ENCODE results near the gene HSPA12A. TPM values are rescaled to one million over a fixed set of nuclear protein-coding genes. Genes with fewer than 3 reads are reported as not detected.

HSPA12A gene
- total RNA-seq, 8 experiments from 2014 or later = 25.6 to 71.2 (median 33.0) TPM

- 50 to 100% (median 96%) methylated on average over 1 to 4 of the region's 9 CpGs; no CpG with 5 or more reads in 5 of the 10 experiments for WGBS, 10 experiments
- peaks cover 5 to 11% of the 10 kb centered on the region in 2 donors for H3K4me1 ChIP-seq (replicated peaks in 1 of 2)
- H3K27ac ChIP-seq = no peak overlapping the region
- H3K4me3 ChIP-seq = no peak overlapping the region
- in situ Hi-C loops (cut with MboI; ENCODE audit: low pct_unique_long_range_greater_than_20kb in 2 of 9, low sequenced_read_pairs in 9 of 9, unreplicated experiment in 9 of 9) = no loop called here
- no peak for ATAC-seq (replicated peaks in 6 of 8)
These were observed 40.2 kb downstream of the HSPA12A start for GRCh38 chr10:116702165-116702564.

- no peak for ATAC-seq (replicated peaks in 6 of 8)
- Histone ChIP-seq H3K4me1 (replicated peaks in 1 of 2) (peaks cover 0 to under 1% of the 10 kb centered on the region in 2 donors), H3K4me3 (no peak overlapping the region), H3K27ac (no peak overlapping the region)
- WGBS, 10 experiments = 50 to 96% (median 80%) methylated on average over 1 to 5 of the region's 5 CpGs; no CpG with 5 or more reads in 1 of the 10 experiments
- in situ Hi-C loops (cut with MboI; ENCODE audit: low pct_unique_long_range_greater_than_20kb in 2 of 9, low sequenced_read_pairs in 9 of 9, unreplicated experiment in 9 of 9) = loop anchor here in 4 of 9 experiments (25.0 kb wide), 1 partner anchor 88 kb away; no protein-coding TSS in a partner anchor
These were observed 42.8 kb downstream of the HSPA12A start for GRCh38 chr10:116699471-116700150.

GRCh38 chr10:116699049-116699448 lies 43.3 kb downstream of the HSPA12A start:
- no peak overlapping the region for H3K4me3 ChIP-seq
- in situ Hi-C loops (cut with MboI; ENCODE audit: low pct_unique_long_range_greater_than_20kb in 2 of 9, low sequenced_read_pairs in 9 of 9, unreplicated experiment in 9 of 9) = loop anchor here in 4 of 9 experiments (25.0 kb wide), 1 partner anchor 88 kb away; no protein-coding TSS in a partner anchor
- H3K4me1 ChIP-seq (replicated peaks in 1 of 2) = peaks cover 5% of the 10 kb centered on the region in 2 donors
- WGBS, 10 experiments = 47 to 100% (median 96%) methylated on average over 1 to 6 of the region's 9 CpGs; no CpG with 5 or more reads in 2 of the 10 experiments
- no peak for ATAC-seq (replicated peaks in 6 of 8)
- H3K27ac ChIP-seq = no peak overlapping the region

DNA sequence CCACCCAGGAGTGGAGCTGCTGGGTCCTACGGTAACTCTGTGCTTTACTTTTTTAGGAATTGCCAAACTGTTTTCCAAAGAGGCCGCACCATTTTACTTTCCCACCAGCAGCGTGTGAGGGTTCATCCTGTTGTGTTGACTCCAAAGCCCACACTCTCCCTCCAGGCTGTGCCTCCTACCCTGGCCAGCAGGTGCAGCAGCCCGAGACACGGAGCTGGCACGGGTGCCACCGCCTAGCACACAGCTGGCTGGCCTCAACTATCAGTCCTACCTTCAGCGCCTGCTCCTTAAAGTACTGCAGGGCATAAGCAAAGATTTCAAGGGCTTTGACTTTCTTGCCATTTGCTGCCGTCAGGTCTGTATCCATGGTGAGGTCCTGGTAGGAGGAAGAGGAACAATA lies 44.0 kb downstream of the HSPA12A start:
- Histone ChIP-seq H3K27ac (no peak overlapping the region), H3K4me1 (replicated peaks in 1 of 2) (peaks cover 5% of the 10 kb centered on the region in 2 donors), H3K4me3 (no peak overlapping the region)
- in situ Hi-C loops (cut with MboI; ENCODE audit: low pct_unique_long_range_greater_than_20kb in 2 of 9, low sequenced_read_pairs in 9 of 9, unreplicated experiment in 9 of 9) = loop anchor here in 4 of 9 experiments (25.0 kb wide), 1 partner anchor 89 kb away; no protein-coding TSS in a partner anchor
- WGBS, 10 experiments = 80 to 100% (median 97%) methylated on average over 1 to 6 of the region's 9 CpGs; no CpG with 5 or more reads in 2 of the 10 experiments
- no peak for ATAC-seq (replicated peaks in 6 of 8)

DNA sequence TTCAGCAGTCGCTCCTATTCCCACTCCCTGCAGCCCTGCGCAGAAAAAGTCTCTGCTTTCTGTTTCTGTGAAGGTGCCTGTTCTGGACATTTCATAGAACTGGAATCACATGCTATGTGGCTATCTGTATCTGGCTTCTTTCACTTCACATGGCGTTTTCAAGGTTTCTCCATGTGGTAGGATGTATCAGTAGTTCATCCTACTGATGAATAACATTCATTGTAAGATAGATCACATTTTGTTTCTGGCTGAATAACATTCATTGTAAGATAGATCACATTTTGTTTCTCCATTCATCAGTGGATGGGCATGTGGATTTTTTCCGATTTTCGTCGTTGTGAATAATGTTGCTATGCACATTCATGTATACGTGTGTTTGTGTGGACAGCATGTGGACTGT lies 44.5 kb downstream of the HSPA12A start:
- ATAC-seq (replicated peaks in 6 of 8) = no peak
- peaks cover 5% of the 10 kb centered on the region in 2 donors for H3K4me1 ChIP-seq (replicated peaks in 1 of 2)
- 53 to 100% (median 83%) methylated on average over 2 to 7 of the region's 7 CpGs for WGBS, 10 experiments
- H3K4me3 ChIP-seq = no peak overlapping the region
- in situ Hi-C loops (cut with MboI; ENCODE audit: low pct_unique_long_range_greater_than_20kb in 2 of 9, low sequenced_read_pairs in 9 of 9, unreplicated experiment in 9 of 9) = loop anchor here in 4 of 9 experiments (25.0 kb wide), 1 partner anchor 89 kb away; no protein-coding TSS in a partner anchor
- no peak overlapping the region for H3K27ac ChIP-seq

DNA sequence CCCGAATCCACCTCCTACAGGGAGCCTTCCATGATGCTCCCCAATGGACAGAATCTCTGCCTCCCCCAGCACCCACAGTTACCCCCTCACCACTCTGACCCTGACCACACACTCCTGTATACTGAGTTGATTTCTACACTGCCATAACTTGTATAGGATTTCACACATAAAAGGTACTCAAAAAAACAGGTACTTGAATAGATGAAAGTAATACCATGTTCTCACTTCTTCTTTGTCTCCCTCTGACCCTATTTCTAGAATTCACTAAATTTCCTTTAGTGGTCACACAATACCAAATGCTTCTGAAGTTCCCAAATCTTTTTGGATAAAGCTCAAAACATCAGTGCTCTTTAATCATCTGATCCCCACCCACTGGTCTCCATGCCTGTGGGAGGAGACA lies 45.4 kb downstream of the HSPA12A start:
- H3K27ac ChIP-seq = no peak overlapping the region
- peaks cover 5% of the 10 kb centered on the region in 2 donors for H3K4me1 ChIP-seq (replicated peaks in 1 of 2)
- ATAC-seq (replicated peaks in 6 of 8) = no peak
- in situ Hi-C loops (cut with MboI; ENCODE audit: low pct_unique_long_range_greater_than_20kb in 2 of 9, low sequenced_read_pairs in 9 of 9, unreplicated experiment in 9 of 9) = loop anchor here in 4 of 9 experiments (25.0 kb wide), 1 partner anchor 90 kb away; no protein-coding TSS in a partner anchor
- no peak overlapping the region for H3K4me3 ChIP-seq
- no CpG with 5 or more reads among the region's 1 CpG for WGBS, 10 experiments

GRCh38 chr10:116694927-116695268 lies 47.5 kb downstream of the HSPA12A start:
- Histone ChIP-seq H3K4me1 (replicated peaks in 1 of 2) (peaks cover 10 to 11% of the 10 kb centered on the region in 2 donors), H3K27ac (no peak overlapping the region), H3K4me3 (no peak overlapping the region)
- no peak for ATAC-seq (replicated peaks in 6 of 8)
- WGBS, 10 experiments = 63 to 100% methylated on average over 1 to 2 of the region's 3 CpGs; no CpG with 5 or more reads in 8 of the 10 experiments
- in situ Hi-C loops (cut with MboI; ENCODE audit: low pct_unique_long_range_greater_than_20kb in 2 of 9, low sequenced_read_pairs in 9 of 9, unreplicated experiment in 9 of 9) = loop anchor here in 4 of 9 experiments (25.0 kb wide), 1 partner anchor 92 kb away; no protein-coding TSS in a partner anchor

DNA sequence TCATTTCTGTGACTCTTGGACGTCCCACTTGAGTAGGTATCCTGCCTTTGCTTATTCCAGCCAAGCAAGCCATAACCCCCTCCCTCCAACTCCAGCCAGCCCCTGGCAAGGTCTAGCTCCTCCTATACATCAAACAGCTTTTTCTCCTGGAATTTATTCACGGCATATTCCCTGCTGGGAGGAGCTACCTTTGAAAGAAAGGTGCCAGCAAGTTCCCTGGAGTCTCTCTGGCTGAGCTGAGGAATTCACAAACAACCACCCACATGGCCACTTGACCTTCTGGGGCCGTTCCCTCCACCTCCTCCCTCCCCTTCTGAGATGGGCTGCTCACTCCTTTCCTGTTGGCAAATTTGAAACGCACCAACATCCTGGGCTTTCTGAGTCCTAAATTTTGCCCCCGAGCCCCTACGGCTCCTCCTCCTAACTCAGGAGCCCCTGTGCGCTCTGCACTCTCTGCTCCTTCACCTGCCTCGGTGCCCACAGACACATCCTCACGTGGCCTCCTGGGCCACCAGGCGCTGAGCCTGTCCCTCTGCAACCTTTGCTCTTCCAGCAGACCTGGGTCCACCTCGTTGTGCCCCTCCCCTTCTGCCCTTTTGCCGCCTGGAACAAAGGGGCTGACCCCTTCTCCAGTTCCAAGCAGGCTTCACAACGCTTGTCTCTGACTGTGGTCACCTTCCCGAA lies 48.0 kb downstream of the HSPA12A start:
- Histone ChIP-seq H3K4me1 (replicated peaks in 1 of 2) (peaks cover 10 to 11% of the 10 kb centered on the region in 2 donors), H3K4me3 (no peak overlapping the region), H3K27ac (no peak overlapping the region)
- ATAC-seq (replicated peaks in 6 of 8) = peak in 1 of 8 experiments; percentile 14
- in situ Hi-C loops (cut with MboI; ENCODE audit: low pct_unique_long_range_greater_than_20kb in 2 of 9, low sequenced_read_pairs in 9 of 9, unreplicated experiment in 9 of 9) = loop anchor here in 4 of 9 experiments (25.0 kb wide), 1 partner anchor 93 kb away; no protein-coding TSS in a partner anchor
- WGBS, 10 experiments = 46 to 86% (median 51%) methylated on average over 1 to 8 of the region's 14 CpGs; no CpG with 5 or more reads in 4 of the 10 experiments

DNA sequence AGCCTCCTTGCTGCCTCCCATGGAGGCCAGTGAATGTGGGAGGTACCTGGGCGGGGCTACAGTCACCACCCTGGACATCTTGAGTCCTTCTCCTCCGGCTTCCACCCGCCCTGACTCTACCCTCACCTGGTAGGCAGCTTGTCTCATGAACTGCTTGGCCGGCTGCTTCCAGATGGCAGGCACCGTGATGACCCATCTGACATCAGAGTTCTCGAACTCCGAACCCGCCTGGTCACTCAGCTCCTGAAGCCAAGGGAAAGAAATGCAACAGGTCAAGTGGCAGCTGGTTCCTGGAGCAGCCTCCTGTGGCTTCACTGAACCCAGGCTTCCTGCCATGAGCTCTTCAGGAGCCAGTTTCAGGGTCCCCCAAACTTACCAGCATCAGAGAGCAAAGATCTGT lies 50.1 kb downstream of the HSPA12A start:
- no peak overlapping the region for H3K27ac ChIP-seq
- WGBS, 10 experiments = 85 to 100% (median 93%) methylated on average over 2 to 6 of the region's 8 CpGs; no CpG with 5 or more reads in 6 of the 10 experiments
- in situ Hi-C loops (cut with MboI; ENCODE audit: low pct_unique_long_range_greater_than_20kb in 2 of 9, low sequenced_read_pairs in 9 of 9, unreplicated experiment in 9 of 9) = loop anchor here in 4 of 9 experiments (25.0 kb wide), 1 partner anchor 95 kb away; no protein-coding TSS in a partner anchor
- ATAC-seq (replicated peaks in 6 of 8) = no peak
- H3K4me3 ChIP-seq = no peak overlapping the region
- H3K4me1 ChIP-seq (replicated peaks in 1 of 2) = peaks cover 10 to 11% of the 10 kb centered on the region in 2 donors

GRCh38 chr10:116691635-116692034 lies 50.7 kb downstream of the HSPA12A start:
- peaks cover 10 to 11% of the 10 kb centered on the region in 2 donors for H3K4me1 ChIP-seq (replicated peaks in 1 of 2)
- H3K27ac ChIP-seq = no peak overlapping the region
- in situ Hi-C loops (cut with MboI; ENCODE audit: low pct_unique_long_range_greater_than_20kb in 2 of 9, low sequenced_read_pairs in 9 of 9, unreplicated experiment in 9 of 9) = loop anchor here in 4 of 9 experiments (25.0 kb wide), 1 partner anchor 96 kb away; no protein-coding TSS in a partner anchor
- no peak overlapping the region for H3K4me3 ChIP-seq
- no peak for ATAC-seq (replicated peaks in 6 of 8)
- WGBS, 10 experiments = 80 to 100% (median 91%) methylated on average over 1 to 5 of the region's 6 CpGs; no CpG with 5 or more reads in 4 of the 10 experiments

DNA sequence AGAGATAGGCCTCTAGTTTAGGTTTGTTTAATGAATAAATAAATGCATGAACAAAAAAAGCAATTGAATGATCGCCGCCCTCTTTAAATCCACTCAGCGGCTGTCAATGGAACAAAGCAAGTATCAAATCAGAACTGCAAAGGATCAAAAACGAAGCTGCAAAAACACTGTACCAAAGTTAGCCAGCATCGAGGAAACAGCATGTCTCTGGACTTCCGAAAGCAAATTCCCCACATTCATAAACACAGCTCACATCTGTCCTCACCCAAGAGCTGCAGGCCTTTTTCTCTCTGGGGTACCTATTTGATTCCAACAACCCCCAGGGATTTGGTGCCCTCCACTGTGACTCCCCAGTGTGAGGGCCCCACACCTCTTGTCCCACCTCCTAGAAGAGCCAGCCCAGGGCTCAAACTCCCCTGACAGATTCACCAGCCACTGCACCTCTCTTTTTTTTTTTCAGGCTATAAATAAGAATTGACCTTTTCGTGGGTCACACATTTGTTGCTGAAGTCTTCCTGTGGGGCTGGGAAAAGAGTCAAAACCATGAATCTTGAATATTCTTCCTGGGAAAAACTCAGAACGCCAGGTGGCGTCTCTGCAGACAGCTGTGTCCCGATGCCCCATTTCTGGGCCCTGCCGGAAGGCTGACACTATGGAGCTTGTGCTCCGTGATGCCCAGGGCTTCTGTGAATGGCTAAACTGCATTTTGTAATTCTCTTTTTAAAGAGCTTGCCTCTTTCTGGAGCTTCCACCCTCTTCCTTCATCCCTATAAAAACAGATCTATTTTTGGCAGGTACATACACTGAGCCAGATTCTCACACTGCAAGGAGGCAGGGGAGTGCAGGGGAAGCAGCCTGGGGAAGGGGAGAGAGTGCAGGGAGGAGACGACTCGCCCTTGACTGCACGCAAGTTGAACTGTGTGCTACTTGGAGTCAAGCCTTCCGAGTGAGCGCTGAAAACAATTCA lies 51.7 kb downstream of the HSPA12A start:
- H3K4me1 ChIP-seq (replicated peaks in 1 of 2) = peaks cover 10 to 11% of the 10 kb centered on the region in 2 donors
- H3K4me3 ChIP-seq = no peak overlapping the region
- H3K27ac ChIP-seq = no peak overlapping the region
- 53 to 92% (median 73%) methylated on average over 2 to 10 of the region's 17 CpGs; no CpG with 5 or more reads in 2 of the 10 experiments for WGBS, 10 experiments
- in situ Hi-C loops (cut with MboI; ENCODE audit: low pct_unique_long_range_greater_than_20kb in 2 of 9, low sequenced_read_pairs in 9 of 9, unreplicated experiment in 9 of 9) = loop anchor here in 4 of 9 experiments (25.0 kb wide), 1 partner anchor 97 kb away; no protein-coding TSS in a partner anchor
- peak in 5 of 8 experiments; percentile 40 to 52 (median 48) for ATAC-seq (replicated peaks in 6 of 8)

DNA sequence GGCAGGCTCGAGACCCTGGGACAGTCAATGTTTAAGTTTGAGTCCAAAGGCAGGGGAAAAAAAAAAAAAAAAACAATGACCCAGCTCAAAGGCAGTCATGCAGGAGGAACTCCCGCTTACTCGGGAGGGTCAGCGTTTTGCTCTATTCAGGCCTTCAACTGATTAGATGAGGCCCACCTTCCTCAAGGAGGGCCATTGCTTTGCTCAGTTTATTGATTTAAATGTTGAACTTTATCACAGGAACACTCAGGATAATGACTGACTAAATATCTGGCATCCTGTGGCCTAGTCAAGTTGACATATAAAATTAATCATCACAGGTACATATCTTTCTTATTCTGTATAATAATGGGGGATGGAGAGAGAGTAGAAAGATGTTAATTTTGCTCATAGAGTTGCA lies 52.6 kb downstream of the HSPA12A start:
- in situ Hi-C loops (cut with MboI; ENCODE audit: low pct_unique_long_range_greater_than_20kb in 2 of 9, low sequenced_read_pairs in 9 of 9, unreplicated experiment in 9 of 9) = loop anchor here in 5 of 9 experiments (10.0 to 25.0 kb wide), 2 partner anchors 95 to 98 kb away; no protein-coding TSS in a partner anchor

More for the DNA sequence above, 52.6 kb downstream of the HSPA12A start:
- ATAC-seq (replicated peaks in 6 of 8) = no peak
- H3K4me3 ChIP-seq = no peak overlapping the region
- H3K4me1 ChIP-seq (replicated peaks in 1 of 2) = peaks cover 10 to 11% of the 10 kb centered on the region in 2 donors
- WGBS, 10 experiments = 69 to 100% (median 96%) methylated on average over 1 to 4 of the region's 4 CpGs; no CpG with 5 or more reads in 3 of the 10 experiments
- H3K27ac ChIP-seq = no peak overlapping the region

Data from motor neuron (in vitro differentiated cells).